Measurements from ENCODE around the gene PRIMA1. TPM values are rescaled to one million over a fixed set of nuclear protein-coding genes. Genes with fewer than 3 reads are reported as not detected.

PRIMA1 gene
- total and polyA plus RNA-seq, 2 donors (not counting 1 experiment from before 2014, with no cell fraction given) = not detected

GRCh38 chr14:93714605-93715004 is 73.7 kb downstream of the PRIMA1 start:
- no peak for DNase-seq (ENCODE audit: low read depth in 2 of 2)
- no peak overlapping the region for H3K4me2 ChIP-seq (ENCODE audit: extremely low read depth, insufficient read depth, low read length)
- H3K4me3 ChIP-seq (replicated peaks in 1 of 4; ENCODE audit: control extremely low read depth in 1 of 4, insufficient read depth in 1 of 4, low read depth in 3 of 4, low read length in 4 of 4) = no peak overlapping the region
- no peaks in the 10 kb centered on the region for H3K9me3 ChIP-seq (ENCODE audit: control insufficient read depth, insufficient read depth, low read depth, low read length)
- H3K79me2 ChIP-seq (ENCODE audit: control insufficient read depth, insufficient read depth, low read length) = no peaks in the 10 kb centered on the region
- H3K9ac ChIP-seq (ENCODE audit: insufficient read depth, low read length) = no peak overlapping the region
- no peak overlapping the region for H2AFZ ChIP-seq (ENCODE audit: low read length)
- no peaks in the 10 kb centered on the region for H3K4me1 ChIP-seq (ENCODE audit: control insufficient read depth, extremely low read depth, insufficient read depth, low read length)
- no peaks in the 10 kb centered on the region for H4K20me1 ChIP-seq (ENCODE audit: control insufficient read depth, extremely low read depth, insufficient read depth, low read length)
- TF ChIP-seq EZH2 (IDR thresholded peaks at IDR 0.05; ENCODE audit: low read length, missing control alignments) (no peak), CTCF (conservative IDR thresholded peaks at IDR 0.05 in 1 of 2, IDR thresholded peaks at IDR 0.05 in 1 of 2; ENCODE audit: low read depth in 1 of 2, low read length in 2 of 2) (no peak)
- no peaks in the 10 kb centered on the region for H3K27me3 ChIP-seq (ENCODE audit: control insufficient read depth, insufficient read depth, low read length)
- no peak overlapping the region for H3K27ac ChIP-seq (ENCODE audit: insufficient read depth, low read length)
- no peaks in the 10 kb centered on the region for H3K36me3 ChIP-seq (ENCODE audit: control insufficient read depth, insufficient read depth, low read length)

DNA sequence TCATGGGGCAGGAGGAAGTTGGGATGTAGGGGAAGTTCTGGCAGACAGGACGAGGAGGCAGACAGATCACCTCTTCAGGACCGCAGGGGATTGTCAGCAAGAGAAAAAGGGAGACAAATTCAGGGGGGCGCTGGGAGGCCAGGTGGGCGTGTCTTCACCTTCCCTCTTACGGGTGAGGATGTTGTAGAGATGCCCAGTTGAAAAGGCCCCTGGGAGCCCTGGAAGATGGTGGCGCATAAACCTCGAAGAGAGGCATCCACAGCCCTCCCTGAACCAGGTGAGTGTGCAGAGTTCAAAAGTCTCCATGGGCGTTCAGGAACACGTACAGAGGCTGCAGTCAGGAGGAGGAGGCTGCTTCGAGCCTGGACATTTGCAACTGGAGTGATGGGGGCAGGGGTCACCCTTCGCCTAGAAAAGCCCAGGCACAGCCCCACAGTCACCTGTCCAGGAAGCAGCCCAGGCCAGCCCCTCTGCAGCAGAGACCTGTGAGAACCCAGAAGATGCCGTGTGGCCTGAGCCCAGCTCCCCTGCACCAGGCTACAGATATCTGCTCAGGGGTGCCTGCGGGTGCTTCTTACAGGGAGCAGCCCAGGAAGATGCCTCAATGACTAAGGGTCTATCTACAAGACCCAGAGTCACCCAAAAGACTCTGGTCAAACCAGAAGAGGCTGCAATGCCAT is 74.4 kb downstream of the PRIMA1 start:
- H3K4me2 ChIP-seq (ENCODE audit: extremely low read depth, insufficient read depth, low read length) = no peak overlapping the region
- no peaks in the 10 kb centered on the region for H3K4me1 ChIP-seq (ENCODE audit: control insufficient read depth, extremely low read depth, insufficient read depth, low read length)
- no peak overlapping the region for H3K4me3 ChIP-seq (replicated peaks in 1 of 4; ENCODE audit: control extremely low read depth in 1 of 4, insufficient read depth in 1 of 4, low read depth in 3 of 4, low read length in 4 of 4)
- H2AFZ ChIP-seq (ENCODE audit: low read length) = no peak overlapping the region
- TF ChIP-seq CTCF (conservative IDR thresholded peaks at IDR 0.05 in 1 of 2, IDR thresholded peaks at IDR 0.05 in 1 of 2; ENCODE audit: low read depth in 1 of 2, low read length in 2 of 2) = no peak
- TF ChIP-seq EZH2 (IDR thresholded peaks at IDR 0.05; ENCODE audit: low read length, missing control alignments) = no peak
- no peaks in the 10 kb centered on the region for H3K79me2 ChIP-seq (ENCODE audit: control insufficient read depth, insufficient read depth, low read length)
- H3K27ac ChIP-seq (ENCODE audit: insufficient read depth, low read length) = no peak overlapping the region
- H3K27me3 ChIP-seq (ENCODE audit: control insufficient read depth, insufficient read depth, low read length) = no peaks in the 10 kb centered on the region
- no peaks in the 10 kb centered on the region for H3K36me3 ChIP-seq (ENCODE audit: control insufficient read depth, insufficient read depth, low read length)
- no peak for DNase-seq (ENCODE audit: low read depth in 2 of 2)
- no peak overlapping the region for H3K9ac ChIP-seq (ENCODE audit: insufficient read depth, low read length)
- H4K20me1 ChIP-seq (ENCODE audit: control insufficient read depth, extremely low read depth, insufficient read depth, low read length) = no peaks in the 10 kb centered on the region
- H3K9me3 ChIP-seq (ENCODE audit: control insufficient read depth, insufficient read depth, low read depth, low read length) = no peaks in the 10 kb centered on the region

GRCh38 chr14:93712838-93713724 is 75.2 kb downstream of the PRIMA1 start:
- Histone ChIP-seq H3K4me2 (ENCODE audit: extremely low read depth, insufficient read depth, low read length) (no peak overlapping the region), H2AFZ (ENCODE audit: low read length) (no peak overlapping the region), H3K4me3 (replicated peaks in 1 of 4; ENCODE audit: control extremely low read depth in 1 of 4, insufficient read depth in 1 of 4, low read depth in 3 of 4, low read length in 4 of 4) (no peak overlapping the region), H3K79me2 (ENCODE audit: control insufficient read depth, insufficient read depth, low read length) (no peaks in the 10 kb centered on the region), H3K9ac (ENCODE audit: insufficient read depth, low read length) (no peak overlapping the region), H4K20me1 (ENCODE audit: control insufficient read depth, extremely low read depth, insufficient read depth, low read length) (no peaks in the 10 kb centered on the region), H3K4me1 (ENCODE audit: control insufficient read depth, extremely low read depth, insufficient read depth, low read length) (no peaks in the 10 kb centered on the region), H3K9me3 (ENCODE audit: control insufficient read depth, insufficient read depth, low read depth, low read length) (no peaks in the 10 kb centered on the region), H3K36me3 (ENCODE audit: control insufficient read depth, insufficient read depth, low read length) (no peaks in the 10 kb centered on the region), H3K27me3 (ENCODE audit: control insufficient read depth, insufficient read depth, low read length) (no peaks in the 10 kb centered on the region), H3K27ac (ENCODE audit: insufficient read depth, low read length) (no peak overlapping the region)
- no peak for DNase-seq (ENCODE audit: low read depth in 2 of 2)
- no peak for TF ChIP-seq EZH2 (IDR thresholded peaks at IDR 0.05; ENCODE audit: low read length, missing control alignments)
- no peak for TF ChIP-seq CTCF (conservative IDR thresholded peaks at IDR 0.05 in 1 of 2, IDR thresholded peaks at IDR 0.05 in 1 of 2; ENCODE audit: low read depth in 1 of 2, low read length in 2 of 2)

All from fibroblast of lung (primary cell).